HepG2 (cell line): ENCODE measurements around the gene NATD1. TPM values are rescaled to one million over a fixed set of nuclear protein-coding genes. Genes with fewer than 3 reads are reported as not detected.
A peak's percentile ranks its signal among the peaks of the same experiment; 100 is the strongest.

ENCODE experiments used
- BRD4 ChIP-seq: sonication (generic); formaldehyde crosslinking; IDR thresholded peaks from 2 replicates; pipeline ENCODE4 v1.4.0; 2020; ENCODE audit warnings: missing genetic modification reagents
- CBX1 ChIP-seq: IDR thresholded peaks from one replicate; pipeline ENCODE4 v1.6.1; 2016; ENCODE audit warnings: antibody characterized with exemption, low read depth
- CHD4 ChIP-seq: fragments of 200-600 bp; sonication (generic); IDR thresholded peaks from 2 replicates; pipeline ENCODE4 v1.7.0; 2017; ENCODE audit warnings: mild to moderate bottlenecking, low read length, borderline replicate concordance
- DNMT3B ChIP-seq: conservative IDR thresholded peaks from 2 replicates; pipeline ENCODE4 v1.6.1; 2016; ENCODE audit warnings: missing biosample characterization, control low read depth
- GABPB1 ChIP-seq: IDR thresholded peaks from 2 replicates; pipeline ENCODE4 v1.6.1; 2016; ENCODE audit warnings: mild to moderate bottlenecking, missing genetic modification reagents, moderate library complexity, missing compliant biosample characterization
- MBD4 ChIP-seq: IDR thresholded peaks from 2 replicates; pipeline ENCODE4 v1.6.1; 2012; ENCODE audit warnings: low read length, inconsistent platforms, borderline replicate concordance
- NR3C1 ChIP-seq: sonication (generic); formaldehyde crosslinking; IDR thresholded peaks from 2 replicates; pipeline ENCODE4 v1.4.0; 2020; ENCODE audit warnings: missing genetic modification reagents
- PCBP1 ChIP-seq: fragments of 200-400 bp; formaldehyde crosslinking; IDR thresholded peaks from 2 replicates; pipeline ENCODE4 v1.6.1; 2017; ENCODE audit warnings: mild to moderate bottlenecking, low read depth, low read length, borderline replicate concordance
- RORA ChIP-seq: sonication (generic); formaldehyde crosslinking; IDR thresholded peaks from 2 replicates; pipeline ENCODE4 v1.5.0; 2020; ENCODE audit warnings: mild to moderate bottlenecking, missing genetic modification reagents, moderate library complexity
- SRSF9 ChIP-seq: fragments of 200-400 bp; formaldehyde crosslinking; IDR thresholded peaks from 2 replicates; pipeline ENCODE4 v1.6.1; 2018; ENCODE audit warnings: borderline replicate concordance, mild to moderate bottlenecking, low read depth, low read length; ENCODE audit not compliant: insufficient read depth, poor library complexity, severe bottlenecking
- TP53 ChIP-seq: sonication (generic); formaldehyde crosslinking; conservative IDR thresholded peaks from 2 replicates; pipeline ENCODE4 v1.4.0; 2020; ENCODE audit warnings: missing genetic modification reagents
- ZNF260 ChIP-seq: sonication (generic); formaldehyde crosslinking; IDR thresholded peaks from 2 replicates; pipeline ENCODE4 v1.4.0; 2020; ENCODE audit warnings: missing genetic modification reagents, low read depth, mild to moderate bottlenecking, borderline replicate concordance
- ZNF557 ChIP-seq: sonication (generic); formaldehyde crosslinking; IDR thresholded peaks from 2 replicates; pipeline ENCODE4 v1.4.0; 2020; ENCODE audit warnings: missing genetic modification reagents
- ZNF605 ChIP-seq: sonication (generic); formaldehyde crosslinking; IDR thresholded peaks from 2 replicates; pipeline ENCODE4 v1.8.0; 2022; ENCODE audit warnings: mild to moderate bottlenecking, missing genetic modification reagents
- ZNF747 ChIP-seq: sonication (generic); formaldehyde crosslinking; IDR thresholded peaks from 2 replicates; pipeline ENCODE4 v1.8.1; 2023; ENCODE audit warnings: missing genetic modification reagents, mild to moderate bottlenecking, borderline replicate concordance
- ZNF761 ChIP-seq: sonication (generic); formaldehyde crosslinking; conservative IDR thresholded peaks from 2 replicates; pipeline ENCODE4 v1.4.0; 2020; ENCODE audit warnings: mild to moderate bottlenecking, missing genetic modification reagents
- ZNF816 ChIP-seq: sonication (generic); formaldehyde crosslinking; IDR thresholded peaks from 2 replicates; pipeline ENCODE4 v1.8.0; 2022; ENCODE audit warnings: missing genetic modification reagents, mild to moderate bottlenecking, borderline replicate concordance
- ZNF841 ChIP-seq: sonication (generic); formaldehyde crosslinking; IDR thresholded peaks from 2 replicates; pipeline ENCODE4 v1.8.1; 2023; ENCODE audit warnings: missing genetic modification reagents, borderline replicate concordance
- polyA plus RNA-seq, 8 experiments: library from polyadenylated mRNA; depleted of rRNA in 3 of 8; stranded (reverse) in 7 of 8; unstranded in 1 of 8; fragments of >200 nt; fragmentation: Illumina TruSeq in 4 of 8; extraction: Trizol in 4 of 8; gene quantifications; 2 replicates each; pipeline versions ENCODE4 v1.2.1 to v1.2.3, GENCODE V29; 2011 to 2016; ENCODE audit warnings: low read depth in 4 of 8, missing spikeins in 1 of 8, mixed read lengths in 1 of 8; ENCODE audit not compliant: insufficient read depth in 1 of 8
- total RNA-seq, 5 experiments: library from RNA; depleted of rRNA; stranded (reverse); fragments of >200 nt; fragmentation: Illumina TruSeq; extraction: Trizol; gene quantifications; 2 replicates each; pipeline ENCODE4 v1.2.3, GENCODE V29; 2016; ENCODE audit warnings: low read depth in 1 of 5
- TF ChIP-seq, protein P1 (sequence below): sonication (generic); formaldehyde crosslinking; IDR thresholded peaks from 2 replicates; pipeline ENCODE4 v1.4.0; 2020; ENCODE audit warnings: missing genetic modification reagents, borderline replicate concordance
- TF ChIP-seq, protein P2 (sequence below): sonication (generic); formaldehyde crosslinking; IDR thresholded peaks from 2 replicates; pipeline ENCODE4 v1.5.0; 2020; ENCODE audit warnings: missing genetic modification reagents
- TF ChIP-seq, protein P3 (sequence below): sonication (generic); formaldehyde crosslinking; conservative IDR thresholded peaks from 2 replicates; pipeline ENCODE4 v1.4.0; 2020; ENCODE audit warnings: mild to moderate bottlenecking, missing genetic modification reagents, moderate library complexity

NATD1 gene
- total and polyA plus RNA-seq, 2 of the 13 experiments (the other 11 are each of a cell fraction or from before 2014, with no cell fraction given), result 0.31 to 2.3 TPM

DNA sequence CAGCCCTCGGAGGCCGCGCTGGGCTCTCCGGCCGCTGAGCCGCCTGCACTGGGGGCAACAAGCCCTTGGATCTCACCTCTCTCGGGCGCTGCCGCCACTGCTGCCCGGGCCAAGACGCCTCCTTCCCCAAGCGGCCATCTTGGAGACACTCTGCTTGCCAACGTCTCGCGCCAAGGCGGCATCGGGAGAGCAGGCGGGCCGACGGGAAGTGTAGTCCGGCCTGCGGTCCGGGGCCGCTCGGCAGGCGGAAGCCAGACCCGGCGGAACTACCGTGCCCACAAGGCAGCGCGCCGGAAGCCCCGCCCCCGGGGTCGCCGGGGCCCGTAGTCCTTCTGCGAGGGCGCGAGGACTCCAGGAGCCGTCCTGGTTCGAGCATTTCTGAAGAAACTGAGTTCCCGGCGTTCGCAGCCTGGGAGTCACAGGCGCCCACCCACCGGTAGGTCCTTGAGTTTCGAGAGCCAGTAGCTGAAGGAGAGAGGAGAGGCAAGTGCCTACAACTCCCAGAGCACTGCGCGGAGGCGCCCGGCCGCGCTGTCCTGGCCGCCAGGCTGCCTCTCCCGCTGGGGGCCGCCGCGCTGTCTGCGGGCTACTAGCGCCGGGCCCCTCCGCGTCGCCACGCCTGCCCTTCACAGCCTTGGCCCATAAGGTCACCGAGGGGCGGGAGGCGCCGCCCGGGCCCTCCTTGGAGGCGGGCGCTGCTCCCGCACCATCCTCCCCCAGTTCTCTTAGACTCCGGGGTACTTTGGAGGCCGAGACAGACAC is 39.0 kb downstream of the NATD1 start, which contains the start of gene TMEM11 (continued):
- TF ChIP-seq, protein P1, sequence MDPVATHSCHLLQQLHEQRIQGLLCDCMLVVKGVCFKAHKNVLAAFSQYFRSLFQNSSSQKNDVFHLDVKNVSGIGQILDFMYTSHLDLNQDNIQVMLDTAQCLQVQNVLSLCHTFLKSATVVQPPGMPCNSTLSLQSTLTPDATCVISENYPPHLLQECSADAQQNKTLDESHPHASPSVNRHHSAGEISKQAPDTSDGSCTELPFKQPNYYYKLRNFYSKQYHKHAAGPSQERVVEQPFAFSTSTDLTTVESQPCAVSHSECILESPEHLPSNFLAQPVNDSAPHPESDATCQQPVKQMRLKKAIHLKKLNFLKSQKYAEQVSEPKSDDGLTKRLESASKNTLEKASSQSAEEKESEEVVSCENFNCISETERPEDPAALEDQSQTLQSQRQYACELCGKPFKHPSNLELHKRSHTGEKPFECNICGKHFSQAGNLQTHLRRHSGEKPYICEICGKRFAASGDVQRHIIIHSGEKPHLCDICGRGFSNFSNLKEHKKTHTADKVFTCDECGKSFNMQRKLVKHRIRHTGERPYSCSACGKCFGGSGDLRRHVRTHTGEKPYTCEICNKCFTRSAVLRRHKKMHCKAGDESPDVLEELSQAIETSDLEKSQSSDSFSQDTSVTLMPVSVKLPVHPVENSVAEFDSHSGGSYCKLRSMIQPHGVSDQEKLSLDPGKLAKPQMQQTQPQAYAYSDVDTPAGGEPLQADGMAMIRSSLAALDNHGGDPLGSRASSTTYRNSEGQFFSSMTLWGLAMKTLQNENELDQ, result no peak
- no peak for TF ChIP-seq ZNF557 (CRISPR knock-in tag)
- TF ChIP-seq, protein P2, sequence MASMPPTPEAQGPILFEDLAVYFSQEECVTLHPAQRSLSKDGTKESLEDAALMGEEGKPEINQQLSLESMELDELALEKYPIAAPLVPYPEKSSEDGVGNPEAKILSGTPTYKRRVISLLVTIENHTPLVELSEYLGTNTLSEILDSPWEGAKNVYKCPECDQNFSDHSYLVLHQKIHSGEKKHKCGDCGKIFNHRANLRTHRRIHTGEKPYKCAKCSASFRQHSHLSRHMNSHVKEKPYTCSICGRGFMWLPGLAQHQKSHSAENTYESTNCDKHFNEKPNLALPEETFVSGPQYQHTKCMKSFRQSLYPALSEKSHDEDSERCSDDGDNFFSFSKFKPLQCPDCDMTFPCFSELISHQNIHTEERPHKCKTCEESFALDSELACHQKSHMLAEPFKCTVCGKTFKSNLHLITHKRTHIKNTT (CRISPR knock-in tag), result peak; percentile 24; the same call in 1 of the 2 replicates
- TF ChIP-seq ZNF761 (CRISPR knock-in tag), result peak; percentile 68
- no peak for TF ChIP-seq ZNF841 (CRISPR knock-in tag)
- TF ChIP-seq DNMT3B, result no peak
- no peak for TF ChIP-seq CBX1
- TF ChIP-seq NR3C1 (CRISPR knock-in tag), result no peak
- TF ChIP-seq ZNF260, result no peak
- no peak for TF ChIP-seq BRD4 (CRISPR knock-in tag)
- TF ChIP-seq SRSF9, result no peak
- TF ChIP-seq ZNF816 (CRISPR knock-in tag), result no peak
- TF ChIP-seq PCBP1, result 0 out of 2 replicates have a peak, but pooled peaks have one; percentile 53
- no peak for TF ChIP-seq RORA
- no peak for TF ChIP-seq CHD4
- TF ChIP-seq TP53 (CRISPR knock-in tag), result no peak
- TF ChIP-seq, protein P3, sequence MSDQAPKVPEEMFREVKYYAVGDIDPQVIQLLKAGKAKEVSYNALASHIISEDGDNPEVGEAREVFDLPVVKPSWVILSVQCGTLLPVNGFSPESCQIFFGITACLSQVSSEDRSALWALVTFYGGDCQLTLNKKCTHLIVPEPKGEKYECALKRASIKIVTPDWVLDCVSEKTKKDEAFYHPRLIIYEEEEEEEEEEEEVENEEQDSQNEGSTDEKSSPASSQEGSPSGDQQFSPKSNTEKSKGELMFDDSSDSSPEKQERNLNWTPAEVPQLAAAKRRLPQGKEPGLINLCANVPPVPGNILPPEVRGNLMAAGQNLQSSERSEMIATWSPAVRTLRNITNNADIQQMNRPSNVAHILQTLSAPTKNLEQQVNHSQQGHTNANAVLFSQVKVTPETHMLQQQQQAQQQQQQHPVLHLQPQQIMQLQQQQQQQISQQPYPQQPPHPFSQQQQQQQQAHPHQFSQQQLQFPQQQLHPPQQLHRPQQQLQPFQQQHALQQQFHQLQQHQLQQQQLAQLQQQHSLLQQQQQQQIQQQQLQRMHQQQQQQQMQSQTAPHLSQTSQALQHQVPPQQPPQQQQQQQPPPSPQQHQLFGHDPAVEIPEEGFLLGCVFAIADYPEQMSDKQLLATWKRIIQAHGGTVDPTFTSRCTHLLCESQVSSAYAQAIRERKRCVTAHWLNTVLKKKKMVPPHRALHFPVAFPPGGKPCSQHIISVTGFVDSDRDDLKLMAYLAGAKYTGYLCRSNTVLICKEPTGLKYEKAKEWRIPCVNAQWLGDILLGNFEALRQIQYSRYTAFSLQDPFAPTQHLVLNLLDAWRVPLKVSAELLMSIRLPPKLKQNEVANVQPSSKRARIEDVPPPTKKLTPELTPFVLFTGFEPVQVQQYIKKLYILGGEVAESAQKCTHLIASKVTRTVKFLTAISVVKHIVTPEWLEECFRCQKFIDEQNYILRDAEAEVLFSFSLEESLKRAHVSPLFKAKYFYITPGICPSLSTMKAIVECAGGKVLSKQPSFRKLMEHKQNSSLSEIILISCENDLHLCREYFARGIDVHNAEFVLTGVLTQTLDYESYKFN (CRISPR knock-in tag), result no peak
- no peak for TF ChIP-seq MBD4
- TF ChIP-seq ZNF605 (CRISPR knock-in tag), result peak; percentile 81
- peak; percentile 97 for TF ChIP-seq GABPB1 (CRISPR knock-in tag)
- TF ChIP-seq ZNF747 (CRISPR knock-in tag), result 0 out of 2 replicates have a peak, but pooled peaks have one; percentile 29
